A172 (cell line): ENCODE data around the gene TNFRSF13B. TPM values are rescaled to one million over a fixed set of nuclear protein-coding genes. Genes with fewer than 3 reads are reported as not detected.
"Not testable (repeated sequence)": the region's sequence is repeated elsewhere in the genome, so short reads cannot be mapped to it uniquely, and the experiment has no call there.

ENCODE experiments used
- DNase-seq: peaks from one replicate; pipeline ENCODE4 v3.0.0-alpha.2; 2015; ENCODE audit warnings: low spot score
- total RNA-seq: library from RNA; depleted of rRNA; stranded (reverse); fragments of >200 nt; shearing (Covaris generic); gene quantifications from 2 replicates; pipeline ENCODE4 v1.2.3, GENCODE V29; 2014

Gene TNFRSF13B
- total RNA-seq, 1 experiment from 2014 or later: not detected

DNA sequence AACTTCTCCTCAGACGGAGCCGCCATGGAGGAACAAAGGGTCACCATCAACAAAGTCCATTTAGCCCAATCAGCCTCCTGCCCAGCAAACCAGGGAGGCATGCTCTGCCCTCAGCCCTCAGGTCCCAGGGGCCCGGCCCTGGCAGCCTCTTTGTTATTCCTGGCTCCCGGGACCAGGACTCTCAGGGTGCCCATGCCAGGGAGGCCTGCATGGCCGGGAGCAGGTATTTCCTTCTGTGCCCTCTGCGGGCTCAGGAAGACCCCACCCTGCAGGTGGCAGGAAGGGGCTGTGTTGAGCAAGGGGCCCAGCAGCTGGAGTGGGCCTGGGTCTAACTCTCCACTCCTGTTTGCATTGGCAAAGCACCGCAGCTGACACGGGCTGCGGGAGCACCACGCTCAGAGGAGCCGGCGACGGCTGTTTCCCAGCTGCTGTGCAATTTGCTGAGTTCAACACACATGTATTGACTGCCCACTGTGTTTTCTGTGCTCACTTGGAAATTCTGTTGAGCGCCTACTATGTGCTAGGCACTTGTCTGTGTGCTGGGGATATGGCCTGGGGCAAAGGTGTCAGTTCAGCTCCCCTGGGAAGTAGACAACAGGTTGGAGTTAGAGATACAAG lies 33.2 kb upstream of the TNFRSF13B start:
- DNase-seq: not testable (repeated sequence)

GRCh38 chr17:17004251-17004996 lies 32.5 kb upstream of the TNFRSF13B start:
- no peak for DNase-seq

GRCh38 chr17:17002731-17003715 lies 31.1 kb upstream of the TNFRSF13B start:
- not testable (repeated sequence) for DNase-seq

DNA sequence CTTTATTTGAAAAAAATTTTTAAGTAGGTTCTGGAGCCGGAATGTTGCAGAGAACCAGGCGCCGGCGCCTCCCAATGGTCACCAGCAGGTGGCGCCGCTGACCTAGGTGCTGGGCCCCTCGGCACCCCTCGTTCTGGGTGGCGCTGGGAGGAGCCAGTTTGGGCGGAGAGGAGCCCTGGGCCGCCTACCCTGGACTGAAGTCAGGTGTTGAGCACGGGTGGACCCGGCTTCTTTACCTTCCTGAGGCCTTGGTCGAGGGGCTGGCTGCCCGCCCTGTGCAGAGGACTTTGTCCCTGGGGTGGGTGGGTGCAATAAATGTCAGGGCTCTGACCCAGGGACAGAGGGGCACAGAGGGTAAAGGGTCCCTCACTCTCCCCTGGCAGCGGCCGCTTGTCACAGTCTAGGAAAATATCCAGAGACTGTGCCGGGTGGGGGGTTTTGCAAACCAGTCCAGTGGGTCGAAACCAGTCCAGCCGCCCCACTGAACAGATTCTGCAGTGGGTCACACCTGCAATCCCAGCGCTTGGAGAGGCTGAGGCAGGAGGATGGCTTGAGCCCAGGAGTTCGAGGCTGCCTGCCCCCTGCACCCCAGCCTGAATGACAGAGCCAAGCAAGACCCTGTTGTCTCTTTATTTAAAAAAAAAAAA lies 30.1 kb upstream of the TNFRSF13B start:
- peak; percentile 77 for DNase-seq

GRCh38 chr17:17001076-17001777 lies 29.3 kb upstream of the TNFRSF13B start:
- no peak for DNase-seq

DNA sequence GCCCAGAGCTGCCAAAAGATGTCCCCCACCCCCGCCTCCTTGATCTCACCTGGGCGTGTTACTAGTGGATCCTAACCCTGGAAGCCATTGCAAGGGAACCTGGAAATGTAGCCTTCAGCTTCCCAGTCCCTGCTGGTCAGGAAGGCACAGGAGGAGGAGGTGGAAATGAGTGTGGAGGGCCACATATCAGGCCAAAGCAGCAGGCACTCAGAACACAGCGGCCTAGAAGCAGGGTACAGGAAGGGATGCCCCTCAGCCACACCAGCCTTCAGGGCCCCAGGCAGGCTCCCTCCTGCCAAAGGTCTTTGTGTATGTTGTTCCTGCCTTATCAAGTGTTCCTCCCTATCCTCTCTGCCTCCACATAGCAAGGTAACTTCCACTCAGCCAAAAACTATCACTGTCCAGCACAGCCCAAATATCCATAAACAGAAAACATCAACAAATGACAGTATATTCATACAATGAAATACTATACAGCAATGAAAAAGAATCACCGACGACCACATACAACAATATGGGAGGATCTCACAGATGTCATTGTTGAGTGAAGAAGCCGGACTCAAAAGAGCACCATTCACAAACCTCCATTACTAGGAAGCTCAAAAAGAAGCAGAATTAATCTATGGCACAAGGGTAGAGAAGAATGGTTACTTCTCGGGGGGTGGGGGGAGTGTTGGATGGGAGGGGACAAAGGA lies 28.2 kb upstream of the TNFRSF13B start:
- no peak for DNase-seq

DNA sequence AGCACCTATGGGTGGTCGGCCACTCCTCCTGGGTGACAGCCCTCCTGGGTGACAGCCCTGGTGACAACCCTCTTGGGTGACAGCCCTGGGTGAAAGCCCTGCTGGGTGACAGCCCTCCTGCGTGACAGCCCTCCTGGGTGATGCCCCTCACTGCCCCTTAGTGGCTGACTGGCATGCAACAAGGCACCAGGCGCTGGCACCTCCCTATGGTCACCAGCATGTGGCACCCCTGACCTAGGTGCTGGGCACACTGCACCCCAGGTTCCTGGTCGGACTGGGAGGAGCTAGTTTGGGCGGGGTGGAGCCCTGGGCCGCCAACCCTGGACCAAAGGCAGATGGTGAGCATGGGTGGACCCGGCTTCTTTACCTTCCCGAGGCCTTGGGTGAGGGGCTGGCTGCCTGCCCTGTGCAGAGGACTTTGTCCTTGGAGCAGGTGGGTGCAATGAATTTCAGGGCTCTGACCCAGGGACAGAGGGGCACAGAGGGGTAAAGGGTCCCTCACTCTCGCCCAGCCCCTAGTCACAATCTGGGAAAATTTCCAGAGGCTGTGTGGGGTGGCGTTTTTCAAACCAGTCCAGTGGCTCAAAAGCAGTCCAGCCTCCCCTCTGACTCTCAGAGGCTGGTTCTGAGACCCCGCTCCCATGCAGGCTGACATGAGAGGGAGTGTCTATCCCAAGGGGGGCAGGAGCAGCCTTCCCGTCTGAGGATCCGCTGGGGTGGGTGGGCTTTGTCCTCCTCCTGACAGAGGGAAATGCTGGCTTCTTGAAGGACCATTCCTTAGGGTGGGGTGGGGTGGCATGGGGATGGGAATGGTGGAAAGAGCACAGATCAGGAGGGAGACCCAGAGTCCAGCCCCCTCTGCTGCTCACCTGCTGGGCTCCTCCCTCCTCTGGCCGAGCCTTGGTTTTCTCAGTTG lies 25.9 kb upstream of the TNFRSF13B start:
- DNase-seq: no peak

DNA sequence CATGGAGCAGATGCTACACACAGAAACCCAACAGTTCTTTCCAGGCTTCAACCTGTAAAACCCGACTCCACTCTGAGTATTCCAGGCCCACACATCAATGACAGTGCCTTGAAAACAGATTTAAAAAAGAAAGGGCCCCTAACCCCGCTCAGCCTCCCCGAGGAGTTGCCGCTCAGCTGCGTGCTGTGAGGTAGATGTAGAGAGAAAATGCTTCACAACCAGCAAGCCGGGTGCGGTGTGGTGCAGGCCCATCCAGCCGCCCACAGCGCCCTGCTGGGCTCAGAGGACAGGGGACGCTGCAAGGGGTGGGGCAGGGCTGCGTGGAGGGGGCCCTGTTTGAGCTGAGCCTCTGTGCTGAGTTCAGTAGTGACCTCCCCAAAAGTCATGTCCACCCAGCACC lies 24.8 kb upstream of the TNFRSF13B start:
- DNase-seq: not testable (repeated sequence)

DNA sequence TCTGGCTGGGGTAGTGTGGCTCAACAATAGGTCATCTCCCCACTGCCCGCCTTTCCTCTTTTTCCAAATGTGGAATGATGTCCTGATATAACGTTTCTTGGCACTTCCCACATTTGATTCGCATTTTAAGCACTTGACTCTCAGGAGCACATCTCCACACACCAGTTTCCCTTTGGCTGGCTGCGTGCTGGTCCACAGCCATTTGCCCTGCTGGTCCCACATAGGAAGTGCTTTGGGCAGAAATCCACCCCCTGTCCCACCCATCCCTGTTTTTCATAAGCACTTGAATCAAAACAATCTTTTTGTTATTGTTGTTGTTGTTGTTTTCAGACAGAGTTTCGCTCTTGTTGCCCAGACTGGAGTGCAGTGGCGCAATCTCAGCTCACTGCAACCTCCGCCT lies 24.0 kb upstream of the TNFRSF13B start:
- no peak for DNase-seq

- DNase-seq: no peak
These were observed 22.7 kb upstream of the TNFRSF13B start for GRCh38 chr17:16994631-16995030.

DNA sequence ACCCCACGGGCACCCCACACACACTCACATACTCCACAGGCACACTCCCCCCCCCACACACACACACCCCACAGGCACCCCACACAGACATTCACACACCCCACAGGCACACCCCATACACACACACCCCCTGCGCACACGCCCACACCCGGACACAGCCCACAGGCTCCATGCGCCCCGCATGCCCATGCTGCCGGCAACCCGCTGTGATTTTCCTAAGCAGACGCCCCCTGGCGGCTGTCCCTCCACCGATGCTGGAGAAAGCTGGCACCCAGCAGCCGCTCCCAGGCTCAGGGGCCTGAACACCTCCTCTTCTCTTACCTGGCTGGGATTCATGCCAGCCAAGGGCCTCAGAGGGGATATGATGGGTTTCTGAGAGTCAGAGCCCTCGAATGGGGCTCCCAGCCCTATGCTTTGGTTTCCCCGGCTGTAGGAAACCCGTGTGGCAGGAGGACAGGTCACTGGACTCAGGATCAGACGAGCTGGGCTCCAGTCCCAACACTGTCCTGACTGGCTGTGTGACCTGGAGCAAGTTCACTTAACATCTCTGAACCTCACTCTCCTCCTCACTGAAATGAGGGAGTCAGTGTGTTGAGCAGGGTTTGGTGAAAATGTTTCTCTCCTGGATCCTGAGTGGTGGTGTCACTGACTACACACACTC lies 19.6 kb upstream of the TNFRSF13B start:
- peak; percentile 47 for DNase-seq

DNA sequence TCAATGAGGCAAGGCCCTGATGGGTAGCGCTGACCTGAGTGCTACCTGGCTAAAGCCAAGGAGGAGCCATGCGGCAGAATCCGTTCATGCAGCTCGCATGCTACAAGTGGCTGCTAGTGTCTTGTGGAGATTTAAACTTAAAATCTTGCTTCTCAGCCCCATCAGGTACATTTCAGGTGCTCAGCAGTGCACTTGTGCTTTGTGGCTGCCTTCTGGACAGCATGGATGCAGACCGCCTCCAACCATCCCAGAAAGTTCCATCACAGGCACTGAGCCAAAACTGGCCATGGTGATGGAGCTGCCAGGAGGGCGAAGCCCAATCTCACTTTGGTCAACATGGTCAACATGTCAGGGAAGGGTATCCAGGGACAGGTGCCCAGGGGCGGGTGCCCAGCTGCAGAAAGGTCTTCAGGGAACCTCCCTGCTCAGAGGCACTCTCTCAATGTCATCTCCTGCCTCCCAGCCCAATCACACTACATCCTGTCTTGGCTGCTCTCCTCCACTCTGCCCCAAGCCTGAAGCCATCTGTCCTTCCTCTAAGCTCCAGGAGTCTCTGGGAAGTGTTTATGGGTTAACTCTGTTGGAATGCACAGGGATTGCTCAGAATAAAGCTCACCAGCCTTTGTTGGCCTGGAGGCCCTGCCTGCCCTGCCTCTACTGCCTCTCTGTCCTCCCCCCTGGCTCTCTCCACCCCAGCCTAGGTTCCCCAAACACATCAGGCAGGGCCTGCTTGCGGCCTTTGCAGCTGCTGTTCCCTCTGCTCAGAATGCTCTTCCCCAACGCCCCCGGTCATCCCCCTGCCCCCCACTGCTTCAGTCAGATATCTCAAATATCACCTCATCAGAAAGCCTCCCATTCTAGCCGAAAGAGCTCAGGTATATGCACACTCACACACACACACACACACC lies 18.3 kb upstream of the TNFRSF13B start:
- DNase-seq: no peak

DNA sequence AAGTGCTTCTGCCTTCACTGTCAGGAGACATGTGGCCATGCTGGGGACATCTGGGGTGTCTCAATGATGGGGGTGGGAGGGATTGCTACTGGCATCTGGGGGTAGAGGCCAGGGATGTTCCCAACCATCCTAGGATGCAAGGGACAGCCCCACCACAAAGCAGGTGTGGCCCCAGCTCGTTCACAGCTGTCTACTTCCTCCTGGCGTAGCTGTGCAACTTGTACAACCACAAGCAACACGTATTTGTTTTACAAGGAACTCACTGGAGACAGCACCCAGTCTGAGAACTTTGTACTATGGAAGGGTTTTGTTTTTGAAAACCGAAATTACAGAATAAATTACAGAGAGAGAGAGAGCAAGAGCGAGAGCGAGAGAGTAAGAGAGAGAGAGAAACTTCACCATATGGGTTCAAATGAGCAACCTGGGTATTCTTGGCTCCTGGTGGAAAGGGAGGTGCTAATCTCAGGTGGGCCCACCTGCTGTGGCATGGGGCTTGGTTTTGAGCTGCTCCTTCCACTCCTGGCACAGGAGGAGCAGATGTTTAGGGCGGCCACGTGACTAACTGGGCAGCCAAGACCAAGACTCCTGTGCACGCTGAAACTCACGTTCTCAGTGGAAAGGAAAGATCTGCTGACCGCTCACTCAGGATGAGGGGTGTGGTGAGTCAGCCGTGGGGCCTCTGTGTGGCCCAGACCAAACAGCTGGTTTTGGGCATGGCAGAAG lies 17.5 kb upstream of the TNFRSF13B start:
- no peak for DNase-seq

DNA sequence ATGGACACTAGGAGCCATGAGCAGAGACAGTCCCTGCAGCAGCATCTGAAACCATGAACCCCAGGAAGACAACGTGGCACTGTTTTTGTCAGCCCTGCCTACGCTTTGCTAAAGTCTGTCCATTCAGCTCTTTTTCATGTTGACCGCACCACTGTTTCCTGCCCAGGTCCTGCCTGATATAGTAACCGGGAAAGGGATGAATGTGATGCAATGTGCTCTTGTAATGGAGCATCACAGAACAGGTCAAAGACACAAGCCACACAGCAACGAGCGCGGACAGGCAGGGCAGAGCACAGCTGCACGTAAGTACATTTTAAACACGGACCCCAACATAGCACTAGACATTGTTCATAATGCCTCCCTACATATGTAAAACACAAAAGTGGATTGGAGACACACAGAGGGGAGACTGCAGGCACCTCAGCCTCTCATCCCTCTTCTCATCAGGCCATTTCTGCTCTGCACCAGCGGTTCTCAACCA lies 16.9 kb upstream of the TNFRSF13B start:
- no peak for DNase-seq

- DNase-seq: peak; percentile 98
These were observed 16.1 kb upstream of the TNFRSF13B start for GRCh38 chr17:16987830-16988601.
